AG04450 (cell line): ENCODE results near the gene ACBD7. TPM values are rescaled to one million over a fixed set of nuclear protein-coding genes. Genes with fewer than 3 reads are reported as not detected.

Source experiments
- CTCF ChIA-PET: fragments of 300-600, 350-600 bp; formaldehyde crosslinking; extraction: SDS; loops from one replicate; lab custom pipeline; 2022; ENCODE audit warnings: antibody characterized with exemption, inconsistent platforms; lab: Charles Lee
- POLR2A ChIA-PET: fragments of 350-600 bp; formaldehyde crosslinking; extraction: SDS; loops from one replicate; lab custom pipeline; 2021; ENCODE audit warnings: antibody characterized with exemption, inconsistent platforms; lab: Yijun Ruan, JAX
- DNase-seq: peaks from one replicate; pipeline ENCODE4 v3.0.0-alpha.2; 2011; ENCODE audit warnings: low read depth, low spot score
- H3K27ac ChIP-seq: one replicate; pipeline ENCODE4 v1.5.1; 2012; ENCODE audit warnings: low read depth, low read length, control low read depth
- H3K27me3 ChIP-seq: one replicate; pipeline ENCODE4 v1.6.0; 2012; ENCODE audit warnings: low read length; ENCODE audit not compliant: control insufficient read depth, insufficient read depth
- H3K4me3 ChIP-seq: 2 replicates; pipeline ENCODE4 v1.5.1; 2011; ENCODE audit warnings: mild to moderate bottlenecking, low read depth, low read length, control low read depth
- H3K9me3 ChIP-seq: 2 replicates; pipeline ENCODE4 v1.5.1; 2012; ENCODE audit warnings: low read length; ENCODE audit not compliant: control insufficient read depth, insufficient read depth
- polyA plus RNA-seq: library from polyadenylated mRNA; depleted of rRNA; stranded (reverse); fragments of >200 nt; gene quantifications from 2 replicates; pipeline ENCODE4 v1.2.3, GENCODE V29; 2011
- TF ChIP-seq, protein P1 (sequence below): IDR thresholded peaks from 2 replicates; pipeline ENCODE4 v1.5.1; 2011; ENCODE audit warnings: low read depth, low read length, control low read depth, inconsistent platforms

ACBD7 gene
- polyA plus RNA-seq, 1 experiment: 0.67 TPM

DNA sequence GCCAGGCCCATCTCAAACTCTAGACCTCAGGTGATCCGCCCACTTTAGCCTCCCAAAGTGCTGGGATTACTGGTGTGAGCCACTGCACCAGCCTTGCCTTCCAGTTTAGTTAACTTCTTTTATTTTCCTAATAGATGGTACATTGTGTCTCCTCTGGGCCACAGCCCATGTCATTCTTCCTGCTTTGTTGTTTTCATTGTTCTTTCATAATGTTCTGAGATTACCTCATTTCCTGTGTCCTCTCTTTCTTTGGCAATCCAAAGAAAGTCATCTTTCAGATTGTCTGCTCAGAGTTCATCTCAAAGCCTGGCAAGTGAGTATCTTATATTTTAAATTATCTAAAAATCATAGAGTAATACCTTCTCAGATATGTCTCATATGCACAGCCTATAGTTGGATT, 44.9 kb downstream of the ACBD7 start, which contains the start of gene OLAH:
OLAH (plus strand) TSS at position 270 of the 400 bp plus-strand sequence. CDS start 3,346 bp downstream, outside the sequence.
- TF ChIP-seq, protein P1, sequence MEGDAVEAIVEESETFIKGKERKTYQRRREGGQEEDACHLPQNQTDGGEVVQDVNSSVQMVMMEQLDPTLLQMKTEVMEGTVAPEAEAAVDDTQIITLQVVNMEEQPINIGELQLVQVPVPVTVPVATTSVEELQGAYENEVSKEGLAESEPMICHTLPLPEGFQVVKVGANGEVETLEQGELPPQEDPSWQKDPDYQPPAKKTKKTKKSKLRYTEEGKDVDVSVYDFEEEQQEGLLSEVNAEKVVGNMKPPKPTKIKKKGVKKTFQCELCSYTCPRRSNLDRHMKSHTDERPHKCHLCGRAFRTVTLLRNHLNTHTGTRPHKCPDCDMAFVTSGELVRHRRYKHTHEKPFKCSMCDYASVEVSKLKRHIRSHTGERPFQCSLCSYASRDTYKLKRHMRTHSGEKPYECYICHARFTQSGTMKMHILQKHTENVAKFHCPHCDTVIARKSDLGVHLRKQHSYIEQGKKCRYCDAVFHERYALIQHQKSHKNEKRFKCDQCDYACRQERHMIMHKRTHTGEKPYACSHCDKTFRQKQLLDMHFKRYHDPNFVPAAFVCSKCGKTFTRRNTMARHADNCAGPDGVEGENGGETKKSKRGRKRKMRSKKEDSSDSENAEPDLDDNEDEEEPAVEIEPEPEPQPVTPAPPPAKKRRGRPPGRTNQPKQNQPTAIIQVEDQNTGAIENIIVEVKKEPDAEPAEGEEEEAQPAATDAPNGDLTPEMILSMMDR: no peak
- Histone ChIP-seq H3K4me3 (no peak within 1 kb of the TSS), H3K27ac (no peak within 1 kb of the TSS), H3K27me3 (peaks cover 2% of the 10 kb centered on the region), H3K9me3 (no peaks in the 10 kb centered on the region)
- POLR2A ChIA-PET: no interaction called here
- no peak for DNase-seq
- CTCF ChIA-PET: no interaction called here

DNA sequence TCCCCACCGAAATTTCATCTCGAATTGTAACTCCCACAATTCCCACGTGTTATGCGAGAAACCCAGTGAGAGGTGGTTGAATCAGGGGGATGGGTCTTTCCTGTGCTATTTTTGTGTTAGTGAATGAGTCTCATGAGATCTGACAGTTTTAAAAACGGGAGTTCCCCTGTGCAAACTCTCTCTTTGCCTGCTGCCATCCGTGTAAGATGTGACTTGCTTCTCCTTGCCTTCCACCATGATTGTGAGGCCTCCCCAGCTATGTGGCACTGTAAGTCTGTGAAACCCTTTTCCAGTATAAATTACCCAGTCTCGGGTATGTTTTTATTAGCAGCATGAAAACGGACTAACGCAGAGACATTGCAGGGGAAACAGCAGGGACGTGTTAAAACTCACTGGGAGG, 50.2 kb downstream of the ACBD7 start:
- POLR2A ChIA-PET: no interaction called here
- no peak for DNase-seq
- H3K27me3 ChIP-seq: no peaks in the 10 kb centered on the region
- H3K9me3 ChIP-seq: no peaks in the 10 kb centered on the region
- TF ChIP-seq, protein P1: no peak
- no peak overlapping the region for H3K4me3 ChIP-seq
- H3K27ac ChIP-seq: no peak overlapping the region
- CTCF ChIA-PET: no interaction called here

DNA sequence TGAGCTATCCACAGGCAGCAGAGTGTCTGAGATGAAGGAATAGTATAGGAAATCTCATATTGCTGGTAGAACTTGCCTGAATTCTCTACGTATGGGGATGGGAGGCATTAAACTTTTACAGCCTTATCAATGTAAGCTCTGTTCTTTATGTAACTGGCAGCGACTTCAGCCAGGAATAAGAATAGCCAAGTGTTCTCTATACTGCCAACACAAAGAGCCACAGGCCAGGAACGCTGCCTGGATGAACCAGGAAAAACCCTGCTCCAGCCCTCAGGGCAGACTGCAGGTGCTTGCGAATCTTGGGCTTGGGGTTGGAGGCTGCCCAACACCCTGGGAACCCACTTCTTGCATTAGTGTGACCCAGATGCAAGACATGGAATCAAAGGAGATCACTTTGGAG, 50.9 kb downstream of the ACBD7 start:
- TF ChIP-seq, protein P1: no peak
- ChIA-PET CTCF (no interaction called here), POLR2A (no interaction called here)
- no peak for DNase-seq
- H3K9me3 ChIP-seq: no peaks in the 10 kb centered on the region
- H3K4me3 ChIP-seq: no peak overlapping the region
- H3K27ac ChIP-seq: no peak overlapping the region
- H3K27me3 ChIP-seq: no peaks in the 10 kb centered on the region

DNA sequence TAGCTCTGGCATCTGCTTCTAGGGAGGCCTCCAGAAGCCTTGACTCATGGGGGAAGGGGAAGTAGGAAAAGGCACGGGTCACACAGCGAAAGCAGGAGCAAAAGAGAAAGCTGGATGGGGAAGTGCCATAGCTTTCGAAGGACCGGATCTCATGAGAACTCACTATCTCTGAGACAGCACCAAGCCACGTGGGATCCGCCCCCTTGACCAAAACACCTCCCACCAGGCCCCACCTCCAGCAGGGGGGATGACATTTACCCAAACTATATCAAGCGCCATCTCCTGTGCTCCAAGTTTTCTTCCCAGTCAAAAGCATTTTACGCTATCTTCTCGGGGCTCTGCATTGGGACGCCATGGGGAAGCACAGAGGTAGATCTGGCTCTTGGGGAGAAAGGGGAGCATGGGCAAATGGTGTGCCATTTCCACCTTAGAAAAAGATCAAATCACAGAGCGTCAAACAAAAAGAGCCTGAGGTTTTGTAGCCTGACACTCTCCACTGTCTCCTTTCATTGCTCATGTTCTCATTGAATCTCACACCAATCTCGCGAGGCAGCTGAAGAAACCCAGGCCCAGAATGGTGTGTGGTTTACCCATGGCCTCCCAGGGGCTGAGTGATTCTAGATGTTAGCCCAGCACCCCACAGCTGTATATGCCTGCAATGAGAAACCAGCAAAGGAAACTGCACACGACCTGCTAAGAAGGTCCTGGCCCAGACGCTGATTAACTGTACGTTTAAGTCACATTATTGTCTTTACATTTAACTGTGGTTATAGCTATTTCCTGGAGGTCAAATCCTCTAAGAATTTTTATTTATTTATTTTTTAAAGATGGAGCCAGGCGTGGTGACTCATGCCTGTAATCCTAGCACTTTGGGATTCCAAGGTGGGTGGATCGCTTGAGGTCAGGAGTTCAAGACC, 52.9 kb downstream of the ACBD7 start:
- ChIA-PET POLR2A (interaction anchor here (0.6 kb wide), 1 partner anchor 294 kb away, joined by 3 read pairs; no protein-coding TSS in a partner anchor), CTCF (interaction anchor here (0.6 kb wide), 2 partner anchors 22 to 383 kb away, joined by 3 to 5 read pairs; no protein-coding TSS in a partner anchor)
- TF ChIP-seq, protein P1: no peak
- Histone ChIP-seq H3K27ac (no peak overlapping the region), H3K9me3 (no peaks in the 10 kb centered on the region), H3K4me3 (no peak overlapping the region), H3K27me3 (no peaks in the 10 kb centered on the region)
- peak; percentile 67 for DNase-seq

DNA sequence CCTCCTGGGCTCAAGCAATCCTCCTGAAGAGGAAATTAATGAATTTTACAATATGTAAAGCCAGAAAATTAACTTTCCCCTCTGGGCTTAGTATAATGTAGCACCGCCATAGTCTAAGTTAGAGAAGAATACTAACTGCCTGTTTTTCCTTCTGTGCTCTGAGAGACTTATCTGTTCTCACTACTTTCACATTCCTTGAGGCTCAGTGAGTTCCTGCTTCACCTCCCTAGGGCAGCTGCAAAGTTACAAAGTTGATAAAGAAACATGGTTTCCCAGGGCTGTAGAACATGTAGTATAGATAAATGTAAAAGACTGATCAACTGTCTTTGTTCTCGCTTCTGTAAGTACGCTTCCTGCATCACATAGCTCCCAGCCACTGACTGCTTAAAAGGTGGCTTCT, 60.8 kb downstream of the ACBD7 start:
- DNase-seq: no peak
- ChIA-PET CTCF (no interaction called here), POLR2A (interaction anchor here (0.6 kb wide), 1 partner anchor 55 kb away, joined by 6 read pairs; no protein-coding TSS in a partner anchor)
- Histone ChIP-seq H3K4me3 (no peak overlapping the region), H3K27ac (no peak overlapping the region), H3K27me3 (peaks cover 7% of the 10 kb centered on the region), H3K9me3 (no peaks in the 10 kb centered on the region)
- TF ChIP-seq, protein P1: no peak
